Neuronal stem cell (in vitro differentiated cells): Measurements from ENCODE around the gene FAM135A.

ENCODE experiments used
- DNase-seq: peaks from one replicate; pipeline ENCODE4 v3.0.0-alpha.2; 2013; ENCODE audit warnings: low spot score
- H2AFZ ChIP-seq: one replicate; pipeline ENCODE4 v1.6.1; 2013; ENCODE audit warnings: mild to moderate bottlenecking, low read length, inconsistent platforms
- H2AK5ac ChIP-seq: 2 replicates; pipeline ENCODE4 v1.6.1; 2013; ENCODE audit warnings: low read depth, mild to moderate bottlenecking, inconsistent platforms, low read length, moderate library complexity, mixed read lengths
- H2BK120ac ChIP-seq: 2 replicates; pipeline ENCODE4 v1.6.1; 2013; ENCODE audit warnings: low read depth, mild to moderate bottlenecking, inconsistent platforms, low read length, moderate library complexity, mixed read lengths
- H2BK12ac ChIP-seq: one replicate; pipeline ENCODE4 v1.6.1; 2013; ENCODE audit warnings: low read length, inconsistent platforms
- H2BK15ac ChIP-seq: 2 replicates; pipeline ENCODE4 v1.6.1; 2013; ENCODE audit warnings: mild to moderate bottlenecking, low read length, inconsistent platforms, mixed read lengths
- H2BK5ac ChIP-seq: one replicate; pipeline ENCODE4 v1.6.1; 2013; ENCODE audit warnings: inconsistent platforms, mild to moderate bottlenecking, low read length, moderate library complexity
- H3K14ac ChIP-seq: one replicate; pipeline ENCODE4 v1.6.1; 2013; ENCODE audit warnings: low read length, inconsistent platforms
- H3K18ac ChIP-seq: 2 replicates; pipeline ENCODE4 v1.6.1; 2013; ENCODE audit warnings: low read length, inconsistent platforms
- H3K23ac ChIP-seq: 2 replicates; pipeline ENCODE4 v1.6.1; 2013; ENCODE audit warnings: low read depth, mild to moderate bottlenecking, mixed read lengths, low read length, inconsistent platforms; ENCODE audit not compliant: poor library complexity
- H3K27ac ChIP-seq: replicated peaks from 3 replicates; pipeline ENCODE4 v1.5.1; 2013; ENCODE audit warnings: low read length, inconsistent platforms
- H3K27me3 ChIP-seq, 3 experiments: 2 replicates each; pipeline ENCODE4 v1.6.1; 2013; ENCODE audit warnings: low read length in 3 of 3, mild to moderate bottlenecking in 2 of 3, inconsistent platforms in 1 of 3, low read depth in 1 of 3, mixed read lengths in 1 of 3, moderate library complexity in 1 of 3; ENCODE audit not compliant: control insufficient read depth in 3 of 3, insufficient read depth in 3 of 3
- H3K36me3 ChIP-seq, 2 donors: replicated peaks in 1 of 2; 2 replicates each; pipeline ENCODE4 v1.6.1; 2013; ENCODE audit warnings: low read length in 2 of 2; ENCODE audit not compliant: control insufficient read depth in 2 of 2, insufficient read depth in 2 of 2
- H3K4ac ChIP-seq: 2 replicates; pipeline ENCODE4 v1.6.1; 2013; ENCODE audit warnings: inconsistent platforms, mild to moderate bottlenecking, low read length, moderate library complexity
- H3K4me1 ChIP-seq, 2 donors: 1 replicate in 1 of 2; 2 replicates in 1 of 2; pipeline ENCODE4 v1.6.1; 2013; ENCODE audit warnings: low read length in 2 of 2, low read depth in 1 of 2; ENCODE audit not compliant: control insufficient read depth in 2 of 2, insufficient read depth in 1 of 2
- H3K4me2 ChIP-seq: one replicate; pipeline ENCODE4 v1.6.1; 2013; ENCODE audit warnings: mild to moderate bottlenecking, low read length, inconsistent platforms; ENCODE audit not compliant: insufficient read depth, poor library complexity, severe bottlenecking
- H3K4me3 ChIP-seq, 2 donors: 2 replicates each; pipeline ENCODE4 v1.5.1; 2013; ENCODE audit warnings: low read length in 2 of 2, mild to moderate bottlenecking in 2 of 2, inconsistent platforms in 1 of 2, moderate library complexity in 1 of 2
- H3K79me1 ChIP-seq: one replicate; pipeline ENCODE4 v1.6.1; 2013; ENCODE audit warnings: low read depth, mild to moderate bottlenecking, inconsistent platforms, low read length, moderate library complexity
- H3K9ac ChIP-seq: one replicate; pipeline ENCODE4 v1.6.1; 2013; ENCODE audit warnings: mild to moderate bottlenecking, low read depth, low read length, inconsistent platforms; ENCODE audit not compliant: poor library complexity
- H3K9me3 ChIP-seq, 2 donors: replicated peaks in 1 of 2; 2 replicates each; pipeline versions ENCODE3 to v1.6.1; 2013; ENCODE audit warnings: low read length in 2 of 2, mild to moderate bottlenecking in 2 of 2, inconsistent platforms in 1 of 2, low read depth in 1 of 2, mixed read lengths in 1 of 2, moderate library complexity in 1 of 2; ENCODE audit not compliant: control insufficient read depth in 2 of 2, insufficient read depth in 1 of 2
- H4K8ac ChIP-seq: one replicate; pipeline ENCODE4 v1.6.1; 2013; ENCODE audit warnings: low read depth, mild to moderate bottlenecking, inconsistent platforms, low read length, moderate library complexity
- H4K91ac ChIP-seq: one replicate; pipeline ENCODE4 v1.6.1; 2013; ENCODE audit warnings: low read length, low read depth, mild to moderate bottlenecking, inconsistent platforms; ENCODE audit not compliant: poor library complexity
- WGBS, 2 donors: extraction: QIAGEN DNeasy Blood & Tissue Kit; methylation state at CpG; one replicate each; pipeline ENCODE4 v1.1.7; 2013; ENCODE audit warnings: missing lambda C conversion rate in 2 of 2, mixed read lengths in 1 of 2; ENCODE audit not compliant: insufficient read length in 2 of 2, insufficient replicate concordance in 1 of 2; ENCODE audit errors: extremely low coverage in 2 of 2; 5-methylcytosine and 5-hydroxymethylcytosine counted together

The FAM135A gene

GRCh38 chr6:70370496-70370895, 42.8 kb upstream of the FAM135A start:
- Histone ChIP-seq H3K9ac (no peak overlapping the region), H2AK5ac (no peak overlapping the region), H3K14ac (no peak overlapping the region), H3K27ac (no peak overlapping the region), H3K36me3 (no peaks in the 10 kb centered on the region), H3K27me3 (peaks cover 0 to 13% (median 0%) of the 10 kb centered on the region in 3 experiments), H2BK15ac (no peak overlapping the region), H4K8ac (no peak overlapping the region), H2BK120ac (no peak overlapping the region), H2AFZ (no peak overlapping the region), H3K79me1 (no peaks in the 10 kb centered on the region), H3K18ac (no peak overlapping the region), H3K4ac (no peak overlapping the region), H3K4me3 (no peak overlapping the region), H4K91ac (no peak overlapping the region), H2BK12ac (no peak overlapping the region), H3K4me1 (no peaks in the 10 kb centered on the region), H2BK5ac (no peak overlapping the region), H3K23ac (no peak overlapping the region), H3K9me3 (no peaks in the 10 kb centered on the region), H3K4me2 (no peak overlapping the region)
- no peak for DNase-seq
- no CpG with 5 or more reads among the region's 4 CpGs for WGBS, 2 donors

- Histone ChIP-seq H2AK5ac (no peak overlapping the region), H3K14ac (no peak overlapping the region), H3K27me3 (peaks cover 0 to 13% (median 0%) of the 10 kb centered on the region in 3 experiments), H3K27ac (no peak overlapping the region), H4K91ac (no peak overlapping the region), H2BK5ac (no peak overlapping the region), H3K4me3 (no peak overlapping the region), H3K4ac (no peak overlapping the region), H3K9ac (no peak overlapping the region), H2BK120ac (no peak overlapping the region), H2BK15ac (no peak overlapping the region), H3K36me3 (no peaks in the 10 kb centered on the region), H4K8ac (no peak overlapping the region), H3K4me2 (no peak overlapping the region), H3K18ac (no peak overlapping the region), H2AFZ (no peak overlapping the region), H3K23ac (no peak overlapping the region), H3K9me3 (no peaks in the 10 kb centered on the region), H3K79me1 (no peaks in the 10 kb centered on the region), H3K4me1 (no peaks in the 10 kb centered on the region), H2BK12ac (no peak overlapping the region)
- no CpG with 5 or more reads among the region's 1 CpG for WGBS, 2 donors
- no peak for DNase-seq
Measured at GRCh38 chr6:70371454-70372105, 41.7 kb upstream of the FAM135A start.

GRCh38 chr6:70375166-70375565, 38.1 kb upstream of the FAM135A start:
- Histone ChIP-seq H2AK5ac (no peak overlapping the region), H3K4me1 (no peaks in the 10 kb centered on the region), H3K23ac (no peak overlapping the region), H3K18ac (no peak overlapping the region), H3K27ac (no peak overlapping the region), H2BK15ac (no peak overlapping the region), H3K9me3 (no peaks in the 10 kb centered on the region), H3K9ac (no peak overlapping the region), H3K4ac (no peak overlapping the region), H3K4me2 (no peak overlapping the region), H2AFZ (peak overlapping the region; percentile 26), H2BK12ac (no peak overlapping the region), H3K36me3 (no peaks in the 10 kb centered on the region), H4K8ac (no peak overlapping the region), H3K4me3 (no peak overlapping the region), H4K91ac (no peak overlapping the region), H3K14ac (no peak overlapping the region), H3K79me1 (no peaks in the 10 kb centered on the region), H2BK120ac (no peak overlapping the region), H3K27me3 (no peaks in the 10 kb centered on the region), H2BK5ac (no peak overlapping the region)
- DNase-seq, result no peak
- WGBS, 2 donors, result no CpG with 5 or more reads among the region's 3 CpGs

DNA sequence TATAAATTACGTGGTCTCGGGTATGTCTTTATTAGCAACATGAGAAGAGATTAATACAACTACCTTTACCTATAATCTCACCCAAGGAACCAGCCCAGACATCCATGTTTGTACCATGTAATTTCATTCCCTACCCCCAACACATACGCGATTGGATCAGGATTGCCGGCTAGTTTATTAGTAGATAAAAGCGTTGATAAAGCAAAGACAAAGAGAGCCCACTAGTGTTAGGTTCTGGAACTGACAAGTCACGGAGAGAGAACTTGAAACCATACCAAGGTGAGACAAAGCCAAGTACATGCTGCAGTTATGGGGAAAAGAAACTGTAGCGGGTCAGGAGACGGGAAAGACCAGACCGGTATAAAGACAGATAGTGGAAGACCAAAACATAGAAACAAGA, 37.4 kb upstream of the FAM135A start:
- Histone ChIP-seq H3K9me3 (no peaks in the 10 kb centered on the region), H3K36me3 (no peaks in the 10 kb centered on the region), H4K91ac (no peak overlapping the region), H3K23ac (no peak overlapping the region), H3K27me3 (no peaks in the 10 kb centered on the region), H2BK5ac (no peak overlapping the region), H4K8ac (no peak overlapping the region), H3K27ac (no peak overlapping the region), H3K4me2 (no peak overlapping the region), H3K79me1 (no peaks in the 10 kb centered on the region), H2AFZ (peak overlapping the region; percentile 26), H3K4ac (no peak overlapping the region), H2BK15ac (no peak overlapping the region), H3K9ac (no peak overlapping the region), H3K4me1 (no peaks in the 10 kb centered on the region), H2AK5ac (no peak overlapping the region), H2BK12ac (no peak overlapping the region), H2BK120ac (no peak overlapping the region), H3K14ac (no peak overlapping the region), H3K18ac (no peak overlapping the region), H3K4me3 (no peak overlapping the region)
- no peak for DNase-seq
- no CpG with 5 or more reads among the region's 10 CpGs for WGBS, 2 donors
